ENCODE measurements around the gene PRDM16. TPM values are rescaled to one million over a fixed set of nuclear protein-coding genes. Genes with fewer than 3 reads are reported as not detected.

Gene PRDM16
- total RNA-seq, 1 donor from 2014 or later, result 1.5 TPM

- no peak for DNase-seq
Measured at GRCh38 chr1:3209201-3209600, 140.2 kb downstream of the PRDM16 start.

GRCh38 chr1:3211582-3212375 is 142.8 kb downstream of the PRDM16 start:
- DNase-seq, result no peak

GRCh38 chr1:3212453-3213355 is 143.7 kb downstream of the PRDM16 start:
- DNase-seq, result no peak

- no peak for DNase-seq
Measured at GRCh38 chr1:3213730-3214129, 144.7 kb downstream of the PRDM16 start.

GRCh38 chr1:3215198-3216014 is 146.4 kb downstream of the PRDM16 start:
- DNase-seq, result no peak

GRCh38 chr1:3216015-3216391 is 147.0 kb downstream of the PRDM16 start:
- DNase-seq, result no peak

GRCh38 chr1:3217181-3217641 is 148.2 kb downstream of the PRDM16 start:
- no peak for DNase-seq

GRCh38 chr1:3217979-3218679 is 149.1 kb downstream of the PRDM16 start:
- no peak for DNase-seq

GRCh38 chr1:3219005-3219790 is 150.2 kb downstream of the PRDM16 start:
- DNase-seq, result no peak

GRCh38 chr1:3219791-3220467 is 150.9 kb downstream of the PRDM16 start:
- DNase-seq, result no peak

- DNase-seq, result no peak
Measured at GRCh38 chr1:3221112-3222041, 152.4 kb downstream of the PRDM16 start.

GRCh38 chr1:3222042-3222692 is 153.2 kb downstream of the PRDM16 start:
- no peak for DNase-seq

GRCh38 chr1:3225661-3226060 is 156.7 kb downstream of the PRDM16 start:
- DNase-seq, result no peak

GRCh38 chr1:3226191-3226590 is 157.2 kb downstream of the PRDM16 start:
- DNase-seq, result no peak

GRCh38 chr1:3226701-3227350 is 157.8 kb downstream of the PRDM16 start:
- peak; percentile 10 for DNase-seq

- DNase-seq, result no peak
Measured at GRCh38 chr1:3227351-3227704, 158.3 kb downstream of the PRDM16 start.

GRCh38 chr1:3227893-3228292 is 158.9 kb downstream of the PRDM16 start:
- DNase-seq, result no peak

GRCh38 chr1:3229081-3229725 is 160.2 kb downstream of the PRDM16 start:
- DNase-seq, result no peak
